CD4-positive, alpha-beta T cell treated with Interleukin-17A for 1 hour (primary cell): ENCODE results near the gene COPG2.

Experiments
- DNase-seq: peaks from one replicate; pipeline ENCODE4 v3.0.0-alpha.2; 2020

The COPG2 gene

GRCh38 chr7:130463553-130464434 lies 204.8 kb downstream of the COPG2 start:
- DNase-seq, result no peak

- no peak for DNase-seq
Measured at GRCh38 chr7:130461272-130461671, 207.3 kb downstream of the COPG2 start.

DNA sequence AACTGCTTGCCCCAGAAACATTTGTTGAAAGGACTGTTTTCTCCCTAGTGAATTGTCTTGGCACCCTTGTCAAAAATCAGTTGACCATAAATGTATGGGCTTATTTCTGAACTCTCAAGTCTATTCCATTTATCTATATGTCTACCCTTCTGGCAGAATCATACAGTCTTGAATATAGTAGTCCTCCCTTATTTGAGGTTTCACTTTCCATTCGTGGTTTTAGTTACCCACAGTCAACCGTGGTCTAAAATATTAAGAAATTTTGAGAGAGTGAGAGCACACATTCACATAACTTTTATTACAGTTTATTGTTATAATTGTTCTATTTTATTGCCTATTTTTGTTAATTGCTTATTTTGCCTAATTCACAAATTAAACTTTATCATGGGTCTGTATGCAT lies 210.3 kb downstream of the COPG2 start:
- peak; percentile 19 for DNase-seq
